Panc1 (cell line): ENCODE measurements around the gene MLH3.

Experiments
- CTCF ChIP-seq: fragments of 450-650 bp; IDR thresholded peaks from 2 replicates; pipeline ENCODE4 v1.5.1; 2017; ENCODE audit warnings: mild to moderate bottlenecking
- REST ChIP-seq, 2 experiments: IDR thresholded peaks; 2 replicates each; pipeline ENCODE4 v1.6.1; 2011 to 2012; ENCODE audit warnings: low read depth in 2 of 2, control low read depth in 1 of 2, low read length in 1 of 2, mild to moderate bottlenecking in 1 of 2, moderate library complexity in 1 of 2; ENCODE audit not compliant: insufficient read depth in 1 of 2

DNA sequence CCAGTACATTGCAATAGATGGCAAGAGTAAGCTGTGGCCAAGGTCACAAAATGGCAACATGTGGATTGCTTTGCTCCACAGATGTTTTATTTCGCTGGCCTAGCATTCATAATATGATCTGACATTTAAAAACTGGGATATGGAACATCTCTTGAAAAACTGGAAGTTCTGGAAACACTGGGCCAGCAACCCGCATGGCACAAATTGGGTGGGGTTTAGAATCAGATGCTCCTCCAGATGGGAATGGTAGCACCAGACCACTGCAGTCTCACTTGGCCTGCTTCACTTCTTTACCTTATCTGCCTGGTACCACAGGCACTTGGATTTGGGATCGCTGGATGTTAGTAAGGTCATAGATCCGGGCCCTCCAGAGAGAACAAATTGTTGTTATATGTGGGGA lies 28.3 kb upstream of the MLH3 start:
- no peak for TF ChIP-seq CTCF
- TF ChIP-seq REST (IDR thresholded peaks at IDR 0.05; ENCODE audit: insufficient read depth in 1 of 2, low read depth in 2 of 2, low read length in 1 of 2): no peak
